CD4-positive, alpha-beta T cell treated with Interleukin-4 for 4 hours (primary cell): ENCODE results near the gene LRP6.

Experiments
- DNase-seq: peaks from one replicate; pipeline ENCODE4 v3.0.0-alpha.2; 2020

Gene LRP6

GRCh38 chr12:12110923-12111555, 155.8 kb downstream of the LRP6 start:
- peak; percentile 37 for DNase-seq

- DNase-seq, result no peak
These were observed 158.3 kb downstream of the LRP6 start for GRCh38 chr12:12108441-12109058.

GRCh38 chr12:12107678-12108077, 159.2 kb downstream of the LRP6 start:
- no peak for DNase-seq

GRCh38 chr12:12099102-12099501, 167.7 kb downstream of the LRP6 start:
- no peak for DNase-seq

- no peak for DNase-seq
These were observed 168.2 kb downstream of the LRP6 start for GRCh38 chr12:12098691-12099015.

- DNase-seq, result no peak
These were observed 168.8 kb downstream of the LRP6 start for GRCh38 chr12:12097891-12098690.

GRCh38 chr12:12095021-12095420, 171.8 kb downstream of the LRP6 start:
- DNase-seq, result no peak

- DNase-seq, result no peak
These were observed 172.4 kb downstream of the LRP6 start for GRCh38 chr12:12094481-12094880.

- no peak for DNase-seq
These were observed 174.7 kb downstream of the LRP6 start for GRCh38 chr12:12091977-12092663.

GRCh38 chr12:12091071-12091470, 175.8 kb downstream of the LRP6 start:
- DNase-seq, result no peak

- no peak for DNase-seq
These were observed 178.1 kb downstream of the LRP6 start for GRCh38 chr12:12088761-12089160.

- DNase-seq, result no peak
These were observed 178.7 kb downstream of the LRP6 start for GRCh38 chr12:12088147-12088546.

GRCh38 chr12:12087693-12088034, 179.2 kb downstream of the LRP6 start:
- DNase-seq, result no peak

- no peak for DNase-seq
These were observed 179.7 kb downstream of the LRP6 start for GRCh38 chr12:12086973-12087692.

GRCh38 chr12:12086362-12086761, 180.5 kb downstream of the LRP6 start:
- no peak for DNase-seq

- no peak for DNase-seq
These were observed 183.2 kb downstream of the LRP6 start for GRCh38 chr12:12083688-12084087.

- no peak for DNase-seq
These were observed 184.9 kb downstream of the LRP6 start for GRCh38 chr12:12081836-12082497.

GRCh38 chr12:12079291-12079690, 187.6 kb downstream of the LRP6 start:
- no peak for DNase-seq

- peak; percentile 26 for DNase-seq
These were observed 194.6 kb downstream of the LRP6 start for GRCh38 chr12:12072064-12072760.

GRCh38 chr12:12070674-12071656, 195.9 kb downstream of the LRP6 start, which contains the start of gene BCL2L14:
TSS of gene BCL2L14 (plus strand) at chr12:12070939. CDS start at chr12:12079306, 8,367 bp downstream.
- peak; percentile 5 for DNase-seq
